OCI-LY7 (cell line): ENCODE data around the gene ALDH1L1.

Source experiments
- EZH2phosphoT487 ChIP-seq: fragments of 200-600 bp; sonication (generic); IDR thresholded peaks from 2 replicates; pipeline ENCODE4 v1.6.1; 2018; ENCODE audit warnings: low read depth, borderline replicate concordance, mild to moderate bottlenecking, mixed run types, antibody characterized with exemption, low read length, moderate library complexity, mixed read lengths
- TF ChIP-seq, protein P1 (sequence below): fragments of 200-600 bp; sonication (generic); conservative IDR thresholded peaks from 2 replicates; pipeline ENCODE4 v1.5.1; 2014; ENCODE audit warnings: mild to moderate bottlenecking, antibody characterized with exemption, low read length, moderate library complexity, mixed read lengths

DNA sequence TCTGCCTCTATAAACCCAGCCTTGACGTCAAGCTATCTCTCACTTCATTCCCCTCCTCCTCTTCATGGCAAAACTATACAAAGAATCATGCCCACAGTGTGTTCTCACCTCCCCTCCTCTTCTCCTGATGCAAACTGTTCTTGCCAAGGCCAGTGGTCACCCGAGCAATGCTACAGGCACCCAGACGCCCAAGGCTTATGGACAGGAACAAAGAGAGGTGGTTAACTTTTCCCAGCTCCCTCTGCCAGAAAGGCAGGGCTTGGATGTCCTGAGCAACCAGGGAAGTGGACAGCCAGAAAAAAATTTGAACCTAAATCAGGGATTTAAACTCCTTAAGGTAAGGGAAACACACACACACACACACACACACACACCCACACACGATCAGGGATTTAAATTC, 101.5 kb downstream of the ALDH1L1 start:
- TF ChIP-seq, protein P1, sequence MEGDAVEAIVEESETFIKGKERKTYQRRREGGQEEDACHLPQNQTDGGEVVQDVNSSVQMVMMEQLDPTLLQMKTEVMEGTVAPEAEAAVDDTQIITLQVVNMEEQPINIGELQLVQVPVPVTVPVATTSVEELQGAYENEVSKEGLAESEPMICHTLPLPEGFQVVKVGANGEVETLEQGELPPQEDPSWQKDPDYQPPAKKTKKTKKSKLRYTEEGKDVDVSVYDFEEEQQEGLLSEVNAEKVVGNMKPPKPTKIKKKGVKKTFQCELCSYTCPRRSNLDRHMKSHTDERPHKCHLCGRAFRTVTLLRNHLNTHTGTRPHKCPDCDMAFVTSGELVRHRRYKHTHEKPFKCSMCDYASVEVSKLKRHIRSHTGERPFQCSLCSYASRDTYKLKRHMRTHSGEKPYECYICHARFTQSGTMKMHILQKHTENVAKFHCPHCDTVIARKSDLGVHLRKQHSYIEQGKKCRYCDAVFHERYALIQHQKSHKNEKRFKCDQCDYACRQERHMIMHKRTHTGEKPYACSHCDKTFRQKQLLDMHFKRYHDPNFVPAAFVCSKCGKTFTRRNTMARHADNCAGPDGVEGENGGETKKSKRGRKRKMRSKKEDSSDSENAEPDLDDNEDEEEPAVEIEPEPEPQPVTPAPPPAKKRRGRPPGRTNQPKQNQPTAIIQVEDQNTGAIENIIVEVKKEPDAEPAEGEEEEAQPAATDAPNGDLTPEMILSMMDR, result no peak
- no peak for TF ChIP-seq EZH2phosphoT487
